Measurements from ENCODE around the gene MGMT. TPM values are rescaled to one million over a fixed set of nuclear protein-coding genes. Genes with fewer than 3 reads are reported as not detected.

Gene MGMT
- polyA plus RNA-seq, 1 donor from 2014 or later, result 0.94 TPM

DNA sequence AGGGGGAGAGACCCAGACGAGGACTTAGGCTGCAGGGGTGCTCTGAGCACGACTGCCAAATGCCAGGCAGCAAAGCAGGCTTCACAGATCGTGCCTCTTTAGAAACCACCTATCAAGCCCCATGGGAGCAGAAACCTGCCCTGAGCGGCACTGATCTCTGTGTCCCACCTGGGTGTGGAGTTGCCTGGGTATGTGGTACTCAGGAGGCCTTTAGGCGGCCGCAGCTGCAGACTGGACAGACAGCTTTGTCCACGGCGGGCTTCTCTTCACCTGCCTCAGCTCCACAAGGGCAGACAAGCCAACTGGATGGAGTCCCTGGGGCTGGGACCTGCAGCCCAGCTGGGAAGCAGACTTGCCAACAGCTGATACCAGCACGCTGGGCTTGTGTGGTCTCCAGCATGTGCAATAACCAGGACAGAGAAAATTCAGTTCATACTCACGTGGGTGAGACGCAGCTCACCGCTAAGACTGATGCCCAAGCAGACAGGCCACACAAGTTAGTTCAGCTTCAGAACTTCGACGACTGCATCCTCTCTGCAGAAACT lies 333.8 kb downstream of the MGMT start:
- H3K79me2 ChIP-seq (replicated peaks; ENCODE audit: insufficient read depth, low read length), result no peaks in the 10 kb centered on the region
- no peak for TF ChIP-seq RAD21 (conservative IDR thresholded peaks at IDR 0.05)
- TF ChIP-seq, protein P1, sequence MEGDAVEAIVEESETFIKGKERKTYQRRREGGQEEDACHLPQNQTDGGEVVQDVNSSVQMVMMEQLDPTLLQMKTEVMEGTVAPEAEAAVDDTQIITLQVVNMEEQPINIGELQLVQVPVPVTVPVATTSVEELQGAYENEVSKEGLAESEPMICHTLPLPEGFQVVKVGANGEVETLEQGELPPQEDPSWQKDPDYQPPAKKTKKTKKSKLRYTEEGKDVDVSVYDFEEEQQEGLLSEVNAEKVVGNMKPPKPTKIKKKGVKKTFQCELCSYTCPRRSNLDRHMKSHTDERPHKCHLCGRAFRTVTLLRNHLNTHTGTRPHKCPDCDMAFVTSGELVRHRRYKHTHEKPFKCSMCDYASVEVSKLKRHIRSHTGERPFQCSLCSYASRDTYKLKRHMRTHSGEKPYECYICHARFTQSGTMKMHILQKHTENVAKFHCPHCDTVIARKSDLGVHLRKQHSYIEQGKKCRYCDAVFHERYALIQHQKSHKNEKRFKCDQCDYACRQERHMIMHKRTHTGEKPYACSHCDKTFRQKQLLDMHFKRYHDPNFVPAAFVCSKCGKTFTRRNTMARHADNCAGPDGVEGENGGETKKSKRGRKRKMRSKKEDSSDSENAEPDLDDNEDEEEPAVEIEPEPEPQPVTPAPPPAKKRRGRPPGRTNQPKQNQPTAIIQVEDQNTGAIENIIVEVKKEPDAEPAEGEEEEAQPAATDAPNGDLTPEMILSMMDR (IDR thresholded peaks at IDR 0.05; ENCODE audit: poor library complexity, severe bottlenecking), result no peak
- TF ChIP-seq SMC3 (conservative IDR thresholded peaks at IDR 0.05; ENCODE audit: poor library complexity), result no peak
- TF ChIP-seq TAF1 (IDR thresholded peaks at IDR 0.05; ENCODE audit: low read depth), result no peak
- TF ChIP-seq EP300 (conservative IDR thresholded peaks at IDR 0.05; ENCODE audit: poor library complexity, severe bottlenecking), result no peak
- TF ChIP-seq, protein P2, sequence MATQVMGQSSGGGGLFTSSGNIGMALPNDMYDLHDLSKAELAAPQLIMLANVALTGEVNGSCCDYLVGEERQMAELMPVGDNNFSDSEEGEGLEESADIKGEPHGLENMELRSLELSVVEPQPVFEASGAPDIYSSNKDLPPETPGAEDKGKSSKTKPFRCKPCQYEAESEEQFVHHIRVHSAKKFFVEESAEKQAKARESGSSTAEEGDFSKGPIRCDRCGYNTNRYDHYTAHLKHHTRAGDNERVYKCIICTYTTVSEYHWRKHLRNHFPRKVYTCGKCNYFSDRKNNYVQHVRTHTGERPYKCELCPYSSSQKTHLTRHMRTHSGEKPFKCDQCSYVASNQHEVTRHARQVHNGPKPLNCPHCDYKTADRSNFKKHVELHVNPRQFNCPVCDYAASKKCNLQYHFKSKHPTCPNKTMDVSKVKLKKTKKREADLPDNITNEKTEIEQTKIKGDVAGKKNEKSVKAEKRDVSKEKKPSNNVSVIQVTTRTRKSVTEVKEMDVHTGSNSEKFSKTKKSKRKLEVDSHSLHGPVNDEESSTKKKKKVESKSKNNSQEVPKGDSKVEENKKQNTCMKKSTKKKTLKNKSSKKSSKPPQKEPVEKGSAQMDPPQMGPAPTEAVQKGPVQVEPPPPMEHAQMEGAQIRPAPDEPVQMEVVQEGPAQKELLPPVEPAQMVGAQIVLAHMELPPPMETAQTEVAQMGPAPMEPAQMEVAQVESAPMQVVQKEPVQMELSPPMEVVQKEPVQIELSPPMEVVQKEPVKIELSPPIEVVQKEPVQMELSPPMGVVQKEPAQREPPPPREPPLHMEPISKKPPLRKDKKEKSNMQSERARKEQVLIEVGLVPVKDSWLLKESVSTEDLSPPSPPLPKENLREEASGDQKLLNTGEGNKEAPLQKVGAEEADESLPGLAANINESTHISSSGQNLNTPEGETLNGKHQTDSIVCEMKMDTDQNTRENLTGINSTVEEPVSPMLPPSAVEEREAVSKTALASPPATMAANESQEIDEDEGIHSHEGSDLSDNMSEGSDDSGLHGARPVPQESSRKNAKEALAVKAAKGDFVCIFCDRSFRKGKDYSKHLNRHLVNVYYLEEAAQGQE (IDR thresholded peaks at IDR 0.05; ENCODE audit: borderline replicate concordance), result no peak
- no peak for TF ChIP-seq POLR2AphosphoS5 (IDR thresholded peaks at IDR 0.05)
- no peak for TF ChIP-seq EZH2 (IDR thresholded peaks at IDR 0.05; ENCODE audit: borderline replicate concordance, insufficient read depth, low read length, poor library complexity, severe bottlenecking)
- no peak for TF ChIP-seq MXI1 (conservative IDR thresholded peaks at IDR 0.05; ENCODE audit: poor library complexity, severe bottlenecking)
- no peak overlapping the region for H3K4me3 ChIP-seq (ENCODE audit: low read length)
- H3K9me3 ChIP-seq (ENCODE audit: low read length), result peaks cover 10% of the 10 kb centered on the region
- H3K36me3 ChIP-seq (ENCODE audit: insufficient read depth, low read length), result no peaks in the 10 kb centered on the region
- no peak overlapping the region for H2AFZ ChIP-seq (ENCODE audit: low read depth, low read length)
- no peak overlapping the region for H3K4me2 ChIP-seq (ENCODE audit: low read length)
- H3K27ac ChIP-seq (ENCODE audit: low read length), result no peak overlapping the region
- no peaks in the 10 kb centered on the region for H4K20me1 ChIP-seq (ENCODE audit: insufficient read depth)
- no peak overlapping the region for H3K9ac ChIP-seq (ENCODE audit: low read length)
- no peaks in the 10 kb centered on the region for H3F3A ChIP-seq (ENCODE audit: insufficient read depth, low read length, poor library complexity, severe bottlenecking)
- no peaks in the 10 kb centered on the region for H3K27me3 ChIP-seq (ENCODE audit: insufficient read depth, low read depth, low read length)
- H3K9me2 ChIP-seq (ENCODE audit: insufficient read depth, low read length), result no peaks in the 10 kb centered on the region

DNA sequence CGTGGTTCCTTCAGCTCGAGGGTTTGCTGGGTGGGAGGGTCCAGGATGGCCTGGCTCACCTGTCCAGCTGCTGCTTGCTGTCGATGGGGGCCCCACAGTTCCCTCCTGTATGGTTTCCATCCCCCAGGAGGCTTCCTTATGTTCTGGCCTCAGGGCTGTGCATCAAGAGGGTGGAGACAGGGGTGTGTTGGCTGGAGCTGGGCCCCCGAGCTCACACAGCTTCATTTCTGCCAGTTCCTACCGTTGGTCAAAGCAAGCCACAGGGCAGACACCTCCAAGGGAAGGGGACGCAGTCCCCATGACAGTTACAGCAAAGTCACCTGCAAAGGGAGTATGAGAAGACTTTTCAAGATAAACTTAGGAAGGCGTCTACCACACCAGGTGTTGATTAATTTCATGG lies 340.2 kb downstream of the MGMT start:
- H4K20me1 ChIP-seq (ENCODE audit: insufficient read depth), result no peaks in the 10 kb centered on the region
- H3K4me2 ChIP-seq (ENCODE audit: low read length), result no peak overlapping the region
- H3K79me2 ChIP-seq (replicated peaks; ENCODE audit: insufficient read depth, low read length), result no peaks in the 10 kb centered on the region
- H3F3A ChIP-seq (ENCODE audit: insufficient read depth, low read length, poor library complexity, severe bottlenecking), result no peaks in the 10 kb centered on the region
- TF ChIP-seq EP300 (conservative IDR thresholded peaks at IDR 0.05; ENCODE audit: poor library complexity, severe bottlenecking), result no peak
- TF ChIP-seq, protein P2 (IDR thresholded peaks at IDR 0.05; ENCODE audit: borderline replicate concordance), result no peak
- TF ChIP-seq MXI1 (conservative IDR thresholded peaks at IDR 0.05; ENCODE audit: poor library complexity, severe bottlenecking), result no peak
- no peak for TF ChIP-seq TAF1 (IDR thresholded peaks at IDR 0.05; ENCODE audit: low read depth)
- H3K9me2 ChIP-seq (ENCODE audit: insufficient read depth, low read length), result no peaks in the 10 kb centered on the region
- no peak overlapping the region for H3K4me3 ChIP-seq (ENCODE audit: low read length)
- H2AFZ ChIP-seq (ENCODE audit: low read depth, low read length), result no peak overlapping the region
- H3K9me3 ChIP-seq (ENCODE audit: low read length), result peaks cover 10% of the 10 kb centered on the region
- H3K9ac ChIP-seq (ENCODE audit: low read length), result no peak overlapping the region
- H3K27me3 ChIP-seq (ENCODE audit: insufficient read depth, low read depth, low read length), result no peaks in the 10 kb centered on the region
- no peaks in the 10 kb centered on the region for H3K36me3 ChIP-seq (ENCODE audit: insufficient read depth, low read length)
- no peak overlapping the region for H3K27ac ChIP-seq (ENCODE audit: low read length)

Measured in neural cell (in vitro differentiated cells).